ENCODE data around the gene PPFIA3.
"Not testable (repeated sequence)": the region's sequence is repeated elsewhere in the genome, so short reads cannot be mapped to it uniquely, and the experiment has no call there.

Gene PPFIA3

DNA sequence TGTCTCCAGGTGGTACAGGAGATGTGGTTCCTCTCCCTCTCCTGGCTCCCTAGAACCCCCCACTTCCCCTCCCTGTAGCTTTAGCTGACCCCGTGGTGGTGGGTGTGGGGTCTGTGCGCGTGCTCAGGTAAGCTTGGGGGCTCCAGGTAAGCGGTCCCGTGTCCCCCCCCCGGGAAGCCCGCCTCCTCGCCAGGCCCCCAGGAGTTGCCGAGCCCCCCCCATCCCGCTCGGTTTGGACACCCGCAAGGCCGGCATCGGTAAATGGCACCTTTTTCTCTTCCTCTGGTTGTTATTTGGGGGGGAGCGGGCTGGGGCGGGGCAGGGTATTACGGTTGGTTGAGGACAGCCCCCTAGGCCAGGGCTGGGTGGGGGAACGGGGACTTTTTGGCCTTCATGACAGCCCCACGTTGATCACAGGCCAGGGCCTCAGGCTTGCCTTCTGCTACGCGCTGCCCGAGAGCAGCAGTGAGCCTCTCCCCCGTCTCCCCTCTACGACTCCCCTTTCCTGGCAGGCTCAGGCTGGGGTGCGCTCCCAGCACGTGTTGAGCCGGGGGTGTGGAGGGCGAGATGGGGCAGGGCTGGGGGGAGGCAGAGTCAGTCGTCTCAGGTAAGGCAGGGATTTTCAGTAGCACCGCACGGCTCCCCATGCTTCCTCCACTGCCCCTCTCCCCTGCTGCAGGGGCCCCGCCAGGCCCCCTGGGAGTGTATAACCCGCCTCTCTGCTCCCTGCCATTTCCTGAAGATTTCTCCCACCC, 15.8 kb upstream of the PPFIA3 start:
- DNase-seq: no peak

DNA sequence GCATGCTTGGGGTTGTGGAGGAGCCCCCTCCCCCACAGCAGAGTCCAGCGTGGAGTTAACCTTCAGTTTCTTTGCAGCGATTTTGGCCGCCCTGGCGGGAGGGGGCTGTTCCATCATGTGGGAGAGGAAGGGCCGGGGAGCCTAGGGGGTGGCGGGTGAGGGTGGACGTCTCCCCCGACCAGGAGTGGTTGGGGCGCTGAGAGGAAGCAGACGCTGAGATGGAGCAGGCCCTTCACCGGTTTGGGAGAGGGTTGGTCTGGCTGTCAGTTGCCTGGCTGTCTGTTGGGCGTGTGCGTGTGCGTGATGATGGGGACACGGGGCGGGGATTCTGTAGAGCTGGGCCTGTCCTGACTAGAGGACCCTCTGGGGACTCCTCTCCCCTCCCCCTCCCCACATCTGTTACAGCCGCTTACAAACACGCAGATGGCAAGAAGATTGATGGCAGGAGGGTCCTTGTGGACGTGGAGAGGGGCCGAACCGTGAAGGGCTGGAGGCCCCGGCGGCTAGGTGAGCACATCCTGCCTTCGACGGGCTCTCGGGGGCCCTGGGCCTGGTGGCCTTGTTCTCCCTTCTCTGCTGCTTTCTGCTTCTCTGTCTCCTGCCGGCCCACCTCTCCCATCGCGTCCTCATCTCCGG, 15.0 kb upstream of the PPFIA3 start:
- DNase-seq: no peak

DNA sequence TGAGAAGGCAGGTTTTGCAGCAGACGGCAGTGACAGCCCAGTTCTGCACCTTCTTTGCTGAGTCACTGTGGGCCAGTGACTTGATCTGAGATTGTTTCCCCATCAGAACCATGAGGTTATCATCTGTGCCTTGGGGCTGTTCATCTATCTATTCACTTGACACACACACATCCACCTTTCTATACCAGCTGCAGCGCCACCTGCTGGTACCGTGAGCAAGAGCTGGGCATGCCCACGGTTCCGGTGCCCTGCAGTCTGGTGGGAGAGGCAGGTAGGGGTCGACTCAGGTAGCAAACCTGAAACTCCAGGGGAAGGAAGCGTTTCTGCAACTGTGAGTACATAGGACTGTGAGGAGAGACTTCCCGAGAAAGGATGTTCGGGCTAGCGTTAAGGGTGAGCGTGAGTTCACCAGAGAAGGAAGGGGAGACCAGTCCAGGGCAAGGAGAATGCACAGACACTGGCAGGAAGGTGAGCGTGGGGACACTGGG, 12.7 kb upstream of the PPFIA3 start:
- DNase-seq: no peak

DNA sequence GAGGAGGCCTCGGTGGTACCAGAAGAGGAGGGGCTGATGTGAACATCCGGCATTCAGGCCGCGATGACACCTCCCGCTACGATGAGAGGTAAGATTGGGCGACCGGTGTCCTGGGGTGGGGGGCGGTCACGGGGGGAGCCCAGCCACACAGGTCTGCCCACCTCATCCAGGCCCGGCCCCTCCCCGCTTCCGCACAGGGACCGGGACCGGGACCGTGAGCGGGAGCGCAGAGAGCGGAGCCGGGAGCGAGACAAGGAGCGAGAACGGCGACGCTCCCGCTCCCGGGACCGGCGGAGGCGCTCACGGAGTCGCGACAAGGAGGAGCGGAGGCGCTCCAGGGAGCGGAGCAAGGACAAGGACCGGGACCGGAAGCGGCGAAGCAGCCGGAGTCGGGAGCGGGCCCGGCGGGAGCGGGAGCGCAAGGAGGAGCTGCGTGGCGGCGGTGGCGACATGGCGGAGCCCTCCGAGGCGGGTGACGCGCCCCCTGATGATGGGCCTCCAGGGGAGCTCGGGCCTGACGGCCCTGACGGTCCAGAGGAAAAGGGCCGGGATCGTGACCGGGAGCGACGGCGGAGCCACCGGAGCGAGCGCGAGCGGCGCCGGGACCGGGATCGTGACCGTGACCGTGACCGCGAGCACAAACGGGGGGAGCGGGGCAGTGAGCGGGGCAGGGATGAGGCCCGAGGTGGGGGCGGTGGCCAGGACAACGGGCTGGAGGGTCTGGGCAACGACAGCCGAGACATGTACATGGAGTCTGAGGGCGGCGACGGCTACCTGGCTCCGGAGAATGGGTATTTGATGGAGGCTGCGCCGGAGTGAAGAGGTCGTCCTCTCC, 11.5 kb upstream of the PPFIA3 start:
- DNase-seq: no peak

DNA sequence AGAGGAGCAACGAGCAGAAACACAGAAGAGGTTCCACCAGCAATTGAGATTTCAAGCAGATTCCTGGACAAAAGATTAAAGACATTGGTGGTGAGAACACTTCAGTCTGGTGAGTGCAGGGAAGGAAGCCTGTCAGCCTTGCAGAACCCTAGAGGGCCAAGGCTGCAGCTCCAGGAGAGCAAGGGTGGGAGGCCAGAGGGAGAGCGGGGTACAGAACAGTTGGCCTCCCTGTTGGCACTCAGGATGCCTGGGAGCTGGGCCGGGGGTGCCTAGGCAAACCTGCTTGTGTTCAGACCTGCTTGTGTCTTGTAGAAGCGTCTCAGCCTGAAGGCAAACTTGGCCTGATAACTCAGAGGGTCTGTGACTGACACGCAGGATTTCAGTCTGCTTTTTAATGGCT, 10.3 kb upstream of the PPFIA3 start:
- DNase-seq: no peak

DNA sequence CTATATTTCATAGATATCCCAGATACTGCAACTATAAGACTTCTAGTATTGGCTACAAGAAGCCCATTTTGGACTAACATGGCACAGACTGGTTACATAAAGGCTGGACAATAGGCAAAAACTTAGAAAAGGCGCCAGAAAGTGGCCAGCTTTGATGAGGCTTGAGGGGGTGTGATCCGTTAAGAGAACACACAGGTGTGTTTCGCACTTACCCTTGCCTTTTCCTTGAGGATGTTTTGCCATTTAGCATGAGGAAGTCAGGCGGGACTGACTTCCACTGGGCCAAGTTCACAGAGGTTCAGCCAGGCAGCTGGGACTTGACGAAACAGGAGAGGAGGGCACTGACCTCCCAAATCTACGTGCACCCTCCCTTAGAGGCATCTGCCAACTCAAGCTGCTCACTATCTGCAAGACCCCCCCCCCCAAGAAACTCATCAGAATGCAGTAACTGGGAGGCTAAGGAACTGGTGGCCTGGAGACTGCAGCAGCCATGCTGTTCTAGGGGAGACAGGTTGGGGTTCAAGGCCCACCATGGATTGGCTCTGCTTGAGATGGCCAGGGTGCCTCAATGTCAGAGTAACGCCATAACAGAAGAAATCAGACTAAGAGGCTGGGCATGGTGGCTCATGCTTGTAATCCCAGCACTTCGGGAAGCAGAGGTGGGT, 9.6 kb upstream of the PPFIA3 start:
- no peak for DNase-seq

DNA sequence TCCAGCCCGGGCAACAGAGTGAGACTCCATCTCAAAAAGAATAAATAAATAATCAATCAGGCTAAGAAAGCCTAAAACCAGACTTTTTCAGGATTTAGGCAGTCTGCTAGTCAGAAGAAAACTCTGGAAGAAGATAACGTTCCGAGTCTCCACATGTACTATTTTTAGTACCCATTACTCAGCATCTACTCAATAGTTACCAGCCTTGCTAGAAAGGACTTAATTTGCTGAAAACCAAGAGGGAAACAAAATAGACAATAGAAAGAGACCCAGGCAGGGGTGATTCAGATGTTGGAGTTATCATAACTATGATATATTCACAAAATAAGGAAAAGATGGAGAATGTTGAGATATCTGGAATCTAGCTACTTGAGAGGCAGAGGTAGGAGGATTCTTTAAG, 8.8 kb upstream of the PPFIA3 start:
- DNase-seq: no peak

DNA sequence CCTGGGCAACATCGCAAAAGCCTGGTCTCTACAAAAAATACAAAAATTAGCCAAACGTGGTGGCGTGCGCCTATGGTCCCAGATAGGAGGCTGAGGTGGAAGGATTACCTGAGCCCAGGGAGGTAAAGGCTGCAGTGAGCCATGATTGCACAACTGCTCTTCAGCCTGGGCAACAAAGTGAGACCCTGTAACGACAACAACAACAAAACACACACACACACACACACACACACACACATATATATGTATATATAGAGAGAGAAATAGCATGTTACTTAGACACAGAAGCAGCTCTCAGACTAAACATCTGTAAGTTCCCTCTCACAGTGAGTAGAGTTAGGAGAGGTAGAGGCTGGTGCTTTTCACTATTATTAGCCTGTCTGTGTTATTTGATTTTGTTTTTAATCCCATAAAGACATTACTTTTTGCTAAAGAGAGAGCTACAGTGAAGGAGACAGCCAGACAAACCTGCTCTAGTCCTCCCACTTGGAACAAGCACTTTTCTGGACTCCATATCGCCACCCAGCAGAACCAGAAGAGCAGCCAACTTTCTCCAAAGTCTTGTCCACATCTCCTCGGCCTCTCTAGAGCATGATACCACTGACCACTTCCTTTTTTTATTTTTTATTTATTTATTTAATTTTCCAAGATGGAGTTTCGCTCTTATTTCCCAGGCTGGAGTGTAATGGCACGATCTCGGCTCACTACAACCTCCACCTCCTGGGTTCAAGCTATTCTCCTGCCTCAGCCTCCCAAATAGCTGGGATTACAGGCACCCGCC, 7.9 kb upstream of the PPFIA3 start:
- DNase-seq: no peak

DNA sequence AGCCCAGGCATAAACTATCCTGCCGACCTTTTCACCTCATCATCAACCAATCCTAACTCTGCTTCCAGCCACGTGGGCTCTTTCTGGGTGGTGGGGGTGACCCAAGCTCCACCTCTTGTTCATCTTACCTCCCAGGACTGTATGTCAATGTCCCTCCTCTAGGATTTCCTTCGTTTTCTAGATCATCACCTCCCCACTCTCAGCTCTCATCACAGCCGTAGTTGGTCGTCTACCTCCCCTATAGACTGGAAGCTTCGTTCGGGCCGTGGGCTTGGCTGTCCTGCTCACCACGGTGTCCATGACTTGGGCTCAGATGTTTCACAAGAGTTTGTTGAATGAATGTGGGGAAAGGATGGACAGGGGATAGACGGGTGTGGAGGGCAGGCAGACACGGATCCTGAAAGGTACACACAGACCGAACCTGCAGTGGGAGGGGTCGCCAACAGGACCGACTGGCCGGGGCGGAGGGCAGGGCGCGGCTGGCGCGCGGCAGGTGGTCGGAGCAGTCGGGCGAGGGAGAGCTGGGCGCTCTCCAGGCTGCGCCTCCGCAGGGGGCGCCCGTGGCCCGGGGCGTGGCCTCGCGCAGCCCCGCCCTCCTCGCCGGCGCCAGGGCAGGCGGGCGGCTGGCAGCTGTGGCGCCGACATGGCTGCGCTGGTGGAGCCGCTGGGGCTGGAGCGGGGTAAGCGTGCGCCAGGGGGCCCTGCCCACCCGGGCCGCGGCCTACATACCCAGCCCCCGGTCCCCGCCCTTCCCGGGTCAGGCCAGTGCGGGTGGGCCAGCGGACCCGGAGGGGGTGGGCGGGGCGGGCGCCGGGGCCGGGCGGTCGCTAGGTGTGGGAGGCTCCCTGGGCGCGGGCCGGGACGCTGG, 5.3 kb upstream of the PPFIA3 start, which contains the start of gene LIN7B:
TSS of gene LIN7B (plus strand) at position 609 of the 868 bp plus-strand sequence. CDS start at position 644, 35 bp downstream.
- DNase-seq: no peak

DNA sequence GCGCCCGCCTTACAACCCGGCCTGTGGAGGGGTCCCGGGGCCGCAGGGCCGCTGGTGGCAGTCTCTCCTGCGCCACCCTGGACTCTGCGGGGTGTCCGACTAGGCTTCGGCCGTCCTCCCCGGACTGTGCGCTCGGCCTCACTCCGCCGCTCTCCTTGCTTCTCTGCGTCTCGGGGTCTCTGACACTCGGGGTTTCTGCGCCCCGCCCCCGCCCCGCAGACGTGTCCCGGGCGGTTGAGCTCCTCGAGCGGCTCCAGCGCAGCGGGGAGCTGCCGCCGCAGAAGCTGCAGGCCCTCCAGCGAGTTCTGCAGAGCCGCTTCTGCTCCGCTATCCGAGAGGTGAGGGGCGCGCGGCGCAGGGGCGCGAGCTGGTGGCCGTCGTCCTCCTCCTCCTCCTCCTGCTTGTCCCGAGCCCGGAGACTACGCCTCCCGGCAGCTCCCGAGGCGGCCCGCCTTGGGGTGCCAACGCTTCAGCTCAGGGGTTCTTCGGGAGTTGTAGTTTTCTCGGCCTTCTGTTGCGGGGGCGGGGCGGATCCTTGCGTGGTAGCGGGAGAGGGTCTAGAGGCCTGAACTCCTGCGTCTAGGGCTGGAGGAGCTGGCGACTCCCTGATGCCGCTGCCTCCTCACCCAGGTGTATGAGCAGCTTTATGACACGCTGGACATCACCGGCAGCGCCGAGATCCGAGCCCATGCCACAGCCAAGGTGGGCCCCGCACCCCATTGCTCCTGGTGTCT, 4.5 kb upstream of the PPFIA3 start:
- no peak for DNase-seq

DNA sequence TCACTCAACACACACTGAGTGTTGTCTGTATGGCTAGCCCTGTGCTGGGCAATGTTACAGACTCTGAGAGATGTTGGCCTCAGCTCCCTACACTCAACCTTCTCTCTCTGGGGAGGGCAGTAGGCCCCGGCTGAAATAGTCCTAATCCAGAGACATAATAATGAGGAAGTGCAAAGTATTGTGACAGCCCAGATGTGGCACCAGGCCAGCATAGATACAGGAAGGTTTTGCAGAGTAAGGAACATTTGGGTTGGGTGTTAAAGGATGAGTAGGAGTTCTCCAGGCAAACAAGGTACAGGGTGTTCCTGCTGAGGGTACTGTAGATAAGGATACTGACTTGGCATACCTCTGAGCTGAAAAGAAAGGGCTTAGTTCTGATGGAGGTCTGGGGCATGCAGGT, 2.8 kb upstream of the PPFIA3 start:
- DNase-seq: no peak

DNA sequence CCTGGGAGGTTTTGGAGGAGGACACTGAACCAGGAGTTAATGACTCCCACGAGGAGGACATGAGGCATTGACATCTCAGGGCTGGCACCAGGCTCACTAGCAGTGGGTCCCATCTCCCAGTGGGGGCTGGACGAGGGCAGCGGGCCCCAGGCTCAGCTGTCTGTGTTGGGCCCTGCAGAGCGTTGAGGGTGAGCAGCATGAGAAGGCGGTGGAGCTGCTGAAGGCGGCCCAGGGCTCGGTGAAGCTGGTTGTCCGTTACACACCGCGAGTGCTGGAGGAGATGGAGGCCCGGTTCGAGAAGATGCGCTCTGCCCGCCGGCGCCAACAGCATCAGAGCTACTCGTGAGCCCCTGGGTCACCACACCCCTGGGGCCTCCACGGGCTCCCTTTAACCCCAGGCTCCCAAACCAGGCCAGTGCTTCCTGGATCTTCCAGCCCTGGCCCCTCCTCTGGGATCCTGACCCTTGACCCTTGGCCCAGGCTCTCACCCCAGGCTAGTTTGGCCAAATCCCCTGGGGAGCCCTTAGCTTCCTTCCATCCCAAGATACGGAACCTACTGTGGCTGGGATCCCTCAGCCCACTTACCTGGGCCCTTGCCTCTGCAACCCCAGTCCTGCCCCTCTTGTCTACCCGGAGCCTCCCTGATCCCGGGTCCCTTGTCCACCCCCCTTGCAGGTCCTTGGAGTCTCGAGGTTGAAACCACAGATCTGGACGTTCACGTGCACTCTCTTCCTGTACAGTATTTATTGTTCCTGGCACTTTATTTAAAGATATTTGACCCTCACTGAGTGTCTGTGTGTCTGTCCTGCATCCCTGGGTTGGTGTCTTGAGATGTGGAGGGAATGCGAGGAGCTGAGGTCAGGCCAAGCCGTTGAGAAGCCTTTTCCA, 1.4 kb upstream of the PPFIA3 start:
- DNase-seq: no peak

DNA sequence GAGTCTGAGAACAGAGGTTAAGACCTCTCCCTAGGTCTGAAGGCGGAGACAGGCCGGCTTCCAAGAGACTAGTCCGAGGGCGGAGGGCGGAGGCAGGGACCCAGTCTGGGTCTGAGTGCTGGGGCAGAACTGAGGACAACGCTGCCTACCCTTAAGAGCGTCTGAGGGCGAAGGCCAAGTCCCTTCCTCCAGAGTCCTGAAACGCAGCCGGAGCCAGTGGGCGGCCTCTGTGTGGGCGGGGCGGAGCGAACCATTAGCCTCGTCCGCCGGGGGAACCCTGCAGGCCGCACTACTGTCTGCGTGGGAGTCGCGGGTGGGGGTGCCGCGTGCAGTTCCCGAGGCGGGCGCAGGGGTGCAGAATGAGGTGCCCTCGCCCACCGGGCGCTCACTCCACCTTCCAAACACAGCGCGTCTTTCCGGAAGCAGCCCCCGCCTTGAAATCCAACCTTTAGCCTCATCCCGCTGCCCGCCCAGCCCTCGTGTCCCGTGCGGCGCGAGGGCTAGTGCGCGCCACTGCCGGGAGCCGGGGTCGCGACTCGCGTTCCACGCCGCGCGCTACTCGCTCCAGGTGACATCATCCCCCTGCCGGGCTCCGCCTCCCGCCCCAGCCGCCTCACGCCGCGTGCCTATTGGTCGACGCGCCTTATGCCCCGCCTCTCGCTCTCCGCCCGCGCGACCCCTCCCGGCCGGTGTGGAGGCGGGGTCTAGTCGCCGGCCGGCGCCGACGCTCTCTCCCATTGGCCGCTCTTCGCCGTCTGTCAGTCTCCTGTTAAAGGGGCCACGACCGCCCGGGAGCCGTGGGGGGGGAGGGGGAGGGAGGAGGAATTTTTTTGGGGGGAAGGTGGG, 556 bp upstream of the PPFIA3 start, which contains the start of gene C19orf73:
TSS of gene C19orf73 (minus strand) at position 579 of the 846 bp plus-strand sequence. CDS start at position 458, 121 bp downstream.
- DNase-seq: peak; percentile 88

DNA sequence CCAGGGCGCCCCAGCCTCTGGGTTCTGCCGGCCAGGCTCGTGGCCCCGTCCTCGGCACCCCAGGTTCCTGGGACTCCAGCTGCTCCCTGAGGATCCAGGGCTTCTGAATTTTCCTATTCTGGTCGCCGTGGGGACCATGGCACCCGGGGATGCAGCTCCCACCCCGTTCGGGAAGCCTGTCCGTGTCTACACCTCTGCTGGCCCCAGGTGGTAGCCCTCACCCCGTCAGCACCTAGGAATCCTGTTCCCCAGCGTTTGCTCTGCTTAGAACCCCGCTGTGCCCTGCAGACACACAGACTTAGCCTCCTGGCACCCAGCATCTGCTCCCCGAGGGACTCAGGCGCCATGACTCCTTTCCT, 960 bp downstream of the PPFIA3 start:
- DNase-seq: no peak

DNA sequence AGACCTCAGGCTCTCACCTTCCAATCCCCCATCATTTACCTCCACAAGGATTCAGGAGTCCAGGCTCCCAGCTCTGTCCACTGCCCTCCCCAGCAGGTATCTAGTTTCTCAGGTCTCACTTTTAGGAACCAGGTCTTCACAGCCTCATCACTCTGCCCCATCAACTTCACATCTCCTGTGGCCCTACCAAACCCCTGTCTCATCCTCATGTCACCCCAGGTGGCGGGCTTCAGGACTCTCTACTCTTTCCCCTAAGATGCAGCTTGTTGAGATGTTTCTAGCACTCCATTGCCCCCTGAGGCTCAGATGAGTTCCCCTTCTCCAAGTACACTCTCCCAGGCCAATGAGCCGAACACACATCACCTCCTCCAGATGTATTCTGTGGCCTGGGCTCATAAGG, 1.5 kb downstream of the PPFIA3 start:
- no peak for DNase-seq

DNA sequence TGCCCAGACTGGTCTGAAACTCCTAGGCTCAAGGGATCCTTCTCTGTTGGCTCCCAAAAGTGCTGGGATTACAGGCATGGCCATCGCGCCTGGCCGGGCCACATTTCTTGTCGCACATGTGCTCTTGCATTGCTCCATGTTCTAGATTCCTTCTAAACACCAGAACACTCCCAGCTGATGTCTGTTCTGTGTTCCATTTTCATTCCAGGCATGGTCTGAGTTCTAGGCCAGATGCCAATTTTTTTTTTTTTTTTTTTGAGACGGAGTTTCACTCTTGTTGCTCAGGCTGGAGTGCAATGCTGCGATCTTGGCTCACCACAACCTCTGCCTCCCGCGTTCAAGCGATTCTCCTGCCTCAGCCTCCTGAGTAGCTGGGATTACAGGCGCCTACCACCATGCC, 2.5 kb downstream of the PPFIA3 start:
- not testable (repeated sequence) for DNase-seq

DNA sequence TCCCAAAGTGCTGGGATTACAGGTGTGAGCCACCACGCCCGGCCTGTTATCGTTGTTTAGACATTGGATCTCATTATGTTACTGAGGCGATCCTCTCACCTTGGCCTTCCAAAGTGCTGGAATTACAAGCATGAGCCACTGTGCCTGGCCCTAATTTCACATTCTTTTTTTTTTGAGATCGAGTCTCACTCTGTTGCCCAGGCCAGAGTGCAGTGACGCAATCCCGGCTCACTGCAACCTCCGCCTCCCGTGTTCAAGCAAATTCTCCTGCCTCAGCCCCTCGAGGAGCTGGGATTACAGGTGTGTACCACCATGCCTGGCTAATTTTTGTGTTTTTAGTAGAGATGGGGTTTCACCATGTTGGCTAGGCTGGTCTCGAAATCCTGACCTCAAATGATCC, 3.9 kb downstream of the PPFIA3 start:
- not testable (repeated sequence) for DNase-seq

DNA sequence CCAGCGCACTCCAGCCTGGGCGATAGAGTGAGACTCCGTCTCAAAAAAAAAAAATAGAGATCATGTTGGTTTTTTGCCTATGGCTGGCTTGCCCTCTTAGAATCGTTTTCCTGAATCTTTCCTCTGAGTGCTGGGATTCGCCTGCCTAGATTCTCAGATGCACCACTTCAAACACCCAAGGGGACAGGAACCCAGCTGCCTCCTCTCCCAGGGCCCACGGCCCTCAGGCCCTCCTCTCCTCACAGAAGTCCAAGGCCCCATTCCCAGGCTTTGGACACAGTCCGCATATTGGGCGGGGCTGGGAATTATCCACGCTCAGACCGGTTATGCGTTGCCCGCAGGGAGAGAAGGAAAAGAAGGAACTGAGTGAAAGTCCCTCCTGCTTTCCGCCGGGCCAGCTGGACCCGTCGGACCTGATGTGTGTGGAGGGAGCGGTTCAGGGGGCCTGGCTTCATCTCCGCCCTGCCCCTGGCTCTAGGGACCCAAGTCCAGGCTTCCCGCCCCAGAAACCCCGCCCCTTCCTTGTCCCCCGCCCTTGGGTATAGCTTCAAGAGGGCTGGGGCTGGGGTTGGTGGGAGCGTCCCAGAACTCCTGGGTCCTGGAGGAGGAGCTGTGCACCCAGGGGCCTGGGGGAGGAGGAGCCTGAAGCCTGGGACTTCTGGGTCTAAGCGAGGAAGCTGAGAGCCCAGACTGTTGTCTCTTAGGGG, 5.8 kb downstream of the PPFIA3 start:
- DNase-seq: no peak

Data from NCI-H187 treated with DMSO at 0.1 percent for 48 hours (cell line).